AG10803 (cell line): ENCODE results near the gene CIZ1.
"Not testable (repeated sequence)": the region's sequence is repeated elsewhere in the genome, so short reads cannot be mapped to it uniquely, and the experiment has no call there.

Experiments
- DNase-seq: peaks from one replicate; pipeline ENCODE4 v3.0.0; 2010; ENCODE audit warnings: low read depth
- H3K4me3 ChIP-seq: 2 replicates; pipeline ENCODE4 v1.5.1; 2011; ENCODE audit warnings: mild to moderate bottlenecking, low read length, control low read depth
- TF ChIP-seq, protein P1 (sequence below): conservative IDR thresholded peaks from 2 replicates; pipeline ENCODE4 v1.5.1; 2011; ENCODE audit warnings: mild to moderate bottlenecking, low read length, control low read depth, inconsistent platforms

The CIZ1 gene

GRCh38 chr9:128182893-128183588 is 8.3 kb downstream of the CIZ1 start:
- TF ChIP-seq, protein P1, sequence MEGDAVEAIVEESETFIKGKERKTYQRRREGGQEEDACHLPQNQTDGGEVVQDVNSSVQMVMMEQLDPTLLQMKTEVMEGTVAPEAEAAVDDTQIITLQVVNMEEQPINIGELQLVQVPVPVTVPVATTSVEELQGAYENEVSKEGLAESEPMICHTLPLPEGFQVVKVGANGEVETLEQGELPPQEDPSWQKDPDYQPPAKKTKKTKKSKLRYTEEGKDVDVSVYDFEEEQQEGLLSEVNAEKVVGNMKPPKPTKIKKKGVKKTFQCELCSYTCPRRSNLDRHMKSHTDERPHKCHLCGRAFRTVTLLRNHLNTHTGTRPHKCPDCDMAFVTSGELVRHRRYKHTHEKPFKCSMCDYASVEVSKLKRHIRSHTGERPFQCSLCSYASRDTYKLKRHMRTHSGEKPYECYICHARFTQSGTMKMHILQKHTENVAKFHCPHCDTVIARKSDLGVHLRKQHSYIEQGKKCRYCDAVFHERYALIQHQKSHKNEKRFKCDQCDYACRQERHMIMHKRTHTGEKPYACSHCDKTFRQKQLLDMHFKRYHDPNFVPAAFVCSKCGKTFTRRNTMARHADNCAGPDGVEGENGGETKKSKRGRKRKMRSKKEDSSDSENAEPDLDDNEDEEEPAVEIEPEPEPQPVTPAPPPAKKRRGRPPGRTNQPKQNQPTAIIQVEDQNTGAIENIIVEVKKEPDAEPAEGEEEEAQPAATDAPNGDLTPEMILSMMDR: no peak
- no peak overlapping the region for H3K4me3 ChIP-seq
- no peak for DNase-seq

DNA sequence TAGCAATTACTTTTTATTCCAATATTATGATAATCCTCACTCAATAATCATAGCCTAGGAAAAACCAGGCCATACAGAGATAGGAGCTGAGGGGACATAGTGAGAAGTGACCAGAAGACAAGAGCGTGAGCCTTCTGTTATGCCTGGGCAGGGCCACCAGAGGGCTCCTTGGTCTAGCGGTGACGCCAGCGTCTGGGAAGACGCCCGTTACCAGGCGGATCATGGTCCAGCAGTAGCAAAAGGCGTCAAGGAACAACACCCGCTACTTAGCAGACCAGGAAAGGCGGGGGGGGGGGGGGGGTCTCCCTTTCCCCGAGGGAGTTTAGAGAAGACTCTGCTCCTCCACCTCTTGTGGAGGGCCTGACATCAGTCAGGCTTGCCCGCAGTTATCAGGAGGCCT is 9.9 kb downstream of the CIZ1 start:
- DNase-seq: peak; percentile 50
- not testable (repeated sequence) for H3K4me3 ChIP-seq
- TF ChIP-seq, protein P1: peak; percentile 50

DNA sequence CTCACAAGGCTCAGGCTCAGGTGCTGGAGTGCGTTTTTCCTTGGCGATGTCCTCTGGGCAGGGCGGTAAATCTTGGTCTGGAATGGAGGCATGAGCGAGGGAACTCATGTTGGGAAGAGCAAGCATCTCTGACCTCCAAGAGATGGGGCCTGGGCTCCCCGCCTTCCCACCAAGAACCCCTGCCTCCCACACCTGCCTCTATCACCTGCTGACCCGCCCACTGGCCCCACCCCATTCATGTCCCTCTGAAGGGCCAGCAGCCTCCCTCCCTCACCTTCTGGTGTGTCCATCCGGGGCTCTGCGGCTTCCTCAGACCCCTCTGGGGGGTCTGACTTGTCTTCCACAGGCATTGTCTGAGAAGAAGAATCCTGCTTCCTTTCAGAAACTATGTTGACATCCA is 10.9 kb downstream of the CIZ1 start:
- TF ChIP-seq, protein P1: no peak
- DNase-seq: no peak
- H3K4me3 ChIP-seq: no peak overlapping the region

DNA sequence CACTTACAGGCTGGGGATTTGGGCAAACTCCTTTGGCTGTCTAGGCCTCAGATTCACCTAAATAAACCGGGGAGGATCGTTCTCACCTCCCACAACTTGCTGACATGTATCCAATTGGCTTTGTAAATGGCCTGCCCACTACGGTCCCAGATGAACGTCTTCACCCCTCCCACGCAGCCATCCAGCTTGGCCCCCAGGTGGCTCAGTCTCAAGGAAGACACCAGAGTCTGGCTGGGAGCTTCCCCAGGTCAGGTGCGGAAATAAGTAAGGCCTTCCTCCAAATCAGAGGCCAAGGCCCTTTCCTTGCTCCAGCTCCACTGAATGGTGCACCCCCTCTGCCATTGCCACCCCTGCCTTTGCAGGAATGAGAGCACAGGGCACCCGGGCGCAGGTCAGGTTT is 11.4 kb downstream of the CIZ1 start:
- no peak for DNase-seq
- H3K4me3 ChIP-seq: no peak overlapping the region
- TF ChIP-seq, protein P1: no peak

DNA sequence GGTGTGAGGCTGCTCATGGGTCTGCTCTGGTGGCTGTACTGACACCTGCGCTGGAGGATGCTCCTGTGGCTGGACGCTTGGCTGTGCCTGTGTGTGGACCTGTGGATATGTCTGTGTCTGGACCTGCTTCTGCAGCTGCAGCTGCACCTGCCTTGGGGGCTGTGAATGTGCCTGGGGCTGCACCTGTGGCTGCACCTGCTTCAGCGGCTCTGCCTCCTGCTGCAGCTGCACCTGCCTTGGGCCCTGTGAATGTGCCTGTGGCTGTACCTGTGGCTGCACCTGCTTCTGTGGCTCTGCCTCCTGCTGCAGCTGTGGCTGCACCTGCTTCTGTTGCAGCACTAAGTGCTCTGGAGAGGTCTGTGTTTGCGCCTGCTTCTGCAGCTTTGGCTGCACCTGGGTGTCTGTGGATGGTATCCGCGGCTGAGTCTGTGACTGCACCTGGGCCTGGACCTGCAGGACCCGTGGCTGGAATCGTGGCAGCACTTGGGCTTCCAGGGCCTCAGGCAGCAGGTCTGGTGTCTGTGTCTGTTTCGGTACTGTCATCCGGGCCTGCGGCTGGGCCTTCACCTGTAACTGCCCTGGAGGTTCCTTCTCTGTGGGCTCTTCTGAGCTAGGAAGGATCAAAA is 12.5 kb downstream of the CIZ1 start:
- TF ChIP-seq, protein P1: no peak
- DNase-seq: no peak
- no peak overlapping the region for H3K4me3 ChIP-seq

DNA sequence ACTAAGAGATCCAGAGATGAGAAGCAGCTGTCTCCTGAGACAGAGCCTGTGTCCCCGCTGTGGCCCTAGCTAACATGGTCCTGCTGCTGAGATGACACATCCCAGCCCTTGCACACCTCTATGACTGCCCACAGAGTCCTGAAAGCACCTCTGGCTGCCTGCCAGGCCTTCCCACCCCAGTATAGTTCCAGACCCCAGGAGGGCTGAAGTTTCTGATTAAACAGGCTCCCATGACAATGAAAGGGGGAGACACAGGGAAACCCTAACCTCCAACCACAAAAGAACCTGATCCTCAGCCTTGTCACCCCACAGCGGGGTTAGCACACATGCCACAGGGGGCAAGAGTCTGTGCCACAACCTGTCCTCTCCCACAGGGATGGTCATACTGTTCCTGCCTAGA is 15.6 kb downstream of the CIZ1 start:
- H3K4me3 ChIP-seq: no peak overlapping the region

GRCh38 chr9:128175102-128175563 is 16.2 kb downstream of the CIZ1 start:
- peak; percentile 15 for DNase-seq
- TF ChIP-seq, protein P1: no peak
- no peak overlapping the region for H3K4me3 ChIP-seq

More for the DNA sequence above, 15.6 kb downstream of the CIZ1 start:
- TF ChIP-seq, protein P1: no peak
- DNase-seq: no peak
